CD8-positive, alpha-beta memory T cell (primary cell): ENCODE measurements around the gene CASZ1. TPM values are rescaled to one million over a fixed set of nuclear protein-coding genes. Genes with fewer than 3 reads are reported as not detected.
A peak's percentile ranks its signal among the peaks of the same experiment; 100 is the strongest.

Experiments
- CTCF ChIA-PET: fragments of 350-600 bp; sonication (Branson Sonifier 250); formaldehyde crosslinking; loops from one replicate; lab custom pipeline; 2021; ENCODE audit warnings: antibody characterized with exemption; lab: Charles Lee
- POLR2A ChIA-PET: fragments of 350-600 bp; sonication (Branson Sonifier 250); formaldehyde crosslinking; loops from one replicate; lab custom pipeline; 2021; ENCODE audit warnings: antibody characterized with exemption; lab: Charles Lee
- DNase-seq, 5 donors: peaks; one replicate each; pipeline versions ENCODE4 v3.0.0 to v3.0.0-alpha.2; 2020 to 2022; ENCODE audit warnings: mixed read lengths in 1 of 5
- H3K27ac ChIP-seq: one replicate; pipeline ENCODE4 v1.7.0; 2013; ENCODE audit warnings: low read depth, mild to moderate bottlenecking, low read length, moderate library complexity
- H3K27me3 ChIP-seq: 2 replicates; pipeline ENCODE4 v1.7.0; 2013; ENCODE audit warnings: low read length, mild to moderate bottlenecking; ENCODE audit not compliant: insufficient read depth, poor library complexity, severe bottlenecking
- H3K36me3 ChIP-seq: 2 replicates; pipeline ENCODE4 v1.7.0; 2013; ENCODE audit warnings: mild to moderate bottlenecking, low read length, moderate library complexity; ENCODE audit not compliant: insufficient read depth
- H3K4me1 ChIP-seq: 2 replicates; pipeline ENCODE4 v1.7.0; 2013; ENCODE audit warnings: mild to moderate bottlenecking, low read length, moderate library complexity; ENCODE audit not compliant: insufficient read depth
- H3K4me3 ChIP-seq: 2 replicates; pipeline ENCODE4 v1.7.0; 2013; ENCODE audit warnings: mild to moderate bottlenecking, low read length
- H3K9me3 ChIP-seq: 2 replicates; pipeline ENCODE4 v1.7.0; 2013; ENCODE audit warnings: mild to moderate bottlenecking, low read length
- H3K27ac Mint-ChIP-seq, 8 donors: one replicate each; pipeline ENCODE4 v1.8.0; 2020 to 2021; ENCODE audit warnings: mixed read lengths in 8 of 8, mild to moderate bottlenecking in 6 of 8, inconsistent platforms in 3 of 8, moderate library complexity in 3 of 8
- H3K27me3 Mint-ChIP-seq, 2 donors: one replicate each; pipeline ENCODE4 v1.8.0; 2020 to 2021; ENCODE audit warnings: mixed read lengths in 2 of 2, mild to moderate bottlenecking in 1 of 2, moderate library complexity in 1 of 2
- H3K36me3 Mint-ChIP-seq, 3 donors: one replicate each; pipeline ENCODE4 v1.8.0; 2020 to 2021; ENCODE audit warnings: mixed read lengths in 3 of 3, inconsistent platforms in 1 of 3, mild to moderate bottlenecking in 1 of 3
- H3K4me1 Mint-ChIP-seq, 3 donors: one replicate each; pipeline ENCODE4 v1.8.0; 2020 to 2021; ENCODE audit warnings: mixed read lengths in 3 of 3, inconsistent platforms in 1 of 3, mild to moderate bottlenecking in 1 of 3
- H3K4me3 Mint-ChIP-seq, 7 donors: one replicate each; pipeline ENCODE4 v1.8.0; 2020 to 2021; ENCODE audit warnings: mixed read lengths in 7 of 7, mild to moderate bottlenecking in 6 of 7, moderate library complexity in 4 of 7, inconsistent platforms in 2 of 7
- H3K9me3 Mint-ChIP-seq, 5 donors: one replicate each; pipeline ENCODE4 v1.8.0; 2020 to 2022; ENCODE audit warnings: mixed read lengths in 5 of 5, mild to moderate bottlenecking in 3 of 5, moderate library complexity in 2 of 5, inconsistent platforms in 1 of 5
- polyA plus RNA-seq: library from polyadenylated mRNA; unstranded; fragments of 300-500 nt; fragmentation: Illumina TruSeq; gene quantifications from one replicate; pipeline ENCODE4 v1.2.3, GENCODE V29; 2021
- total RNA-seq, 2 experiments: library from RNA; stranded (reverse); gene quantifications; one replicate each; pipeline ENCODE4 v1.2.3, GENCODE V29; 2021

Gene CASZ1
- total and polyA plus RNA-seq, 3 experiments from 2014 or later, result 2.2 to 10.5 (median 9.9) TPM

DNA sequence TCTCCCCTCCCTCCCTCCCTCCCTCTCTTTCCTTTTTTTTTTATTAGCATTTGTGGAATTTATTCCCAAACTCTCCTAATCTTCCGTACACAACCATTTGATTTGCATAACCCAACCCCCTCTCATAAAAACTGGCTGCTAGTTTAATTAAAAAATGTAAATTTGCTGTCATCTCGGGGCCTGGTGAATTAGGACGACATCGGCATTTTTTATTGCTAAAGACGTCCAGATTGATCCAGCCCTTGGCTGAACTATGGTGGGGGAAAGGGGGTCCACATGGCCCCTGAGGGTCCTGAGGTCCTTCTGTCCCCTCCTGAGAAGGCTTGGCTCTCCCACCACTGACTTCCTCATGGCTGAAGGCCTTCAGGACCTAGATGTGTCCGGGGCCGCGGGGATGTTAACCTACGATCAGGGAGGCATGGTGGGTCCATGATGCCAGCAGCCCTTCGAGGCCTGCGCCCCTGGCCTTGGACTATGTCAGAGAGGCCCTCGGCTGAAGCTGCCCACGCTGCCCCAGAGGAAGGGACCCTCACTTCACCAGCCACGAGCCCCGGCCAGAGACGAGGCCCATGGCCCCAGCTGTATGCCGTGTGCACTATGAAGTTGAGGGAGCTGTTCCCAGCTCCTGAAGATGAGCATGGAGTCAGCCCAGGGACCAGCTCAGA, 105.2 kb downstream of the CASZ1 start:
- Mint-ChIP-seq H3K27ac (no peak overlapping the region), H3K27me3 (no peaks in the 10 kb centered on the region), H3K4me3 (no peak overlapping the region), H3K36me3 (peaks cover 0 to 11% (median 1%) of the 10 kb centered on the region in 3 donors), H3K9me3 (no peaks in the 10 kb centered on the region), H3K4me1 (peaks cover 20 to 49% (median 23%) of the 10 kb centered on the region in 3 donors)
- no peaks in the 10 kb centered on the region for H3K9me3 ChIP-seq
- ChIA-PET CTCF (interaction anchor here (1.2 to 1.4 kb wide), 3 partner anchors 8 to 218 kb away, joined by 3 to 4 read pairs (median 3); no protein-coding TSS in a partner anchor), POLR2A (no interaction called here)
- no peaks in the 10 kb centered on the region for H3K36me3 ChIP-seq
- H3K27ac ChIP-seq, result no peak overlapping the region
- H3K27me3 ChIP-seq, result no peaks in the 10 kb centered on the region
- H3K4me1 ChIP-seq, result peaks cover 18% of the 10 kb centered on the region
- no peak for DNase-seq
- H3K4me3 ChIP-seq, result no peak overlapping the region

DNA sequence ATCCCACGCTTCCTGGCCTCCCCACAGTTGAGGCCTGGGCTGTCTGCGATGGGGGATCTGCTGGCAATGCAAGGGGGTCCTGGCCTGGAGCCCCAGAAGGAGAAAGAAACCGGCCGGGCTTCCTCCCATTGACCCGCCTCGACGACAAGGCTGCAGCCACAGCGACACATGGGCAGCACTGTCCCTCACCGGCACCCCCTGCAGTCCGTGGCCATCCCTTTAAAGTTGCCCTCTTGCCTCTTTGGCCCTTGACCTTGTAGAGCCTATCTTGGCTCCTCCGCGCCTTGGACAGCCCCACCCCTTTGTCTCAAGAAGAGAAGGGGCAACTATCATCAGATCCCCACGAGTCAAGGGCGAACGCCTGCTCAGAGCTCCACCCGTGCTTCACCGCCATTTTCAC, 106.0 kb downstream of the CASZ1 start:
- Mint-ChIP-seq H3K4me3 (peak overlapping the region in 1 of 7 donors; percentile 44), H3K27me3 (no peaks in the 10 kb centered on the region), H3K36me3 (peaks cover 0 to 12% (median 1%) of the 10 kb centered on the region in 3 donors), H3K4me1 (peaks cover 20 to 50% (median 21%) of the 10 kb centered on the region in 3 donors), H3K27ac (no peak overlapping the region), H3K9me3 (no peaks in the 10 kb centered on the region)
- DNase-seq, result no peak
- no peaks in the 10 kb centered on the region for H3K27me3 ChIP-seq
- ChIA-PET CTCF (interaction anchor here (1.5 kb wide), 1 partner anchor 197 kb away, joined by 3 read pairs; no protein-coding TSS in a partner anchor), POLR2A (no interaction called here)
- H3K9me3 ChIP-seq, result no peaks in the 10 kb centered on the region
- H3K36me3 ChIP-seq, result no peaks in the 10 kb centered on the region
- no peak overlapping the region for H3K4me3 ChIP-seq
- peaks cover 18% of the 10 kb centered on the region for H3K4me1 ChIP-seq
- H3K27ac ChIP-seq, result no peak overlapping the region

DNA sequence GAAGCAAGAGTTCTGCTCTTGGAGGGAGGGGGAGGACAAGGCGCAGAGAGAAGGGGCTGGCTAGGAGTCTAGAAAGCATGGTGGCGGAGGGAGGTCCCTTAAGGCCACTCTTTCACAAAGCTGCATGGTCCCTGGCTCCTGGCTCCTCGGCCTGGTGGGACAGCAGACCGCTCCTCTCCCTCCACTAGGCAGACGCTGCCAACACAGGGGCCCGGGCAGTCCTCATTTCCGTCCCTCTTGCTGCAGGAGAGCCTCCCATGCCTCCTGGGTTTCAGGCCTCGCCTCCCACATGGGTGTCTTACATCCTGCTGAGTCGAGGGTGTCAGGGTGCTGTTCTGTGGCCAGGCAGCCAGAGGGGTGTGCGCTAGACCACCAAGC, 108.0 kb downstream of the CASZ1 start:
- H3K4me1 ChIP-seq, result peaks cover 18% of the 10 kb centered on the region
- CTCF ChIA-PET, result no interaction called here

DNA sequence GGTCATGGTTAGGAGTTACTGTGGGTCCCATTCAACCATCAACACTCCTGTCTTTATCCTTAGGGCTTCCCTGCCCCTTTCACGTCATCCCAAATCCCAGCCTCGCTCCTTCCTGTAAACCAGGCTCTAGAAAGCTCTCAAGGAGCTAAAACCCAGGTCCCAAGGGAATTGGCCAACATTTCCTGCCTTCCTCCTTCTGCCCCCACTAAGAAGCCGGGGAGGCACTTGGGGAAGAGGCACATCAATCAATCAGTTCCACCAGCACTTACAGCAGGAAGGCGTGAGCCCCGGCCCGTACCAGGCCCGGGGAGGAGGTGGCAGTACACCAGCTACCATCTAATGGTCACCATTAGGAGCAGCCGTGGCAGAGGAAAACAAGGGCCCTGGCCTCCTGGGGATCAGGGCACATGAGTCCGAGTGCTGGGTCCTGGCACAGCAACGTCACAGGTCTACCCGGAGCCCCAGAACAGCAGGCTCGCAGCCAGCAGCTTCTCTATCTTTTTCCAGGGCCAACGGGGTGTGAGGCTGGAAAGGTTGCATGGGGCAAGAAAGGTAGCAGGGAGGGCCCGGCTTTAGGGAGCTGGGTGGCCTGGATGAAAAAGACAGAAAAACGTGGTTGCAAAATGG, 108.6 kb downstream of the CASZ1 start:
- peak overlapping the region in 1 of 8 donors; percentile 5 for H3K27ac Mint-ChIP-seq

More for the DNA sequence above, 108.0 kb downstream of the CASZ1 start:
- no peak overlapping the region for H3K4me3 Mint-ChIP-seq
- no peak overlapping the region for H3K27ac Mint-ChIP-seq
- Histone ChIP-seq H3K4me3 (no peak overlapping the region), H3K27ac (no peak overlapping the region), H3K36me3 (no peaks in the 10 kb centered on the region), H3K9me3 (no peaks in the 10 kb centered on the region), H3K27me3 (no peaks in the 10 kb centered on the region)
- POLR2A ChIA-PET, result no interaction called here
- H3K4me1 Mint-ChIP-seq, result peaks cover 19 to 49% (median 22%) of the 10 kb centered on the region in 3 donors
- peaks cover 0 to 13% (median 1%) of the 10 kb centered on the region in 3 donors for H3K36me3 Mint-ChIP-seq
- H3K9me3 Mint-ChIP-seq, result no peaks in the 10 kb centered on the region
- DNase-seq, result no peak
- no peaks in the 10 kb centered on the region for H3K27me3 Mint-ChIP-seq

DNA sequence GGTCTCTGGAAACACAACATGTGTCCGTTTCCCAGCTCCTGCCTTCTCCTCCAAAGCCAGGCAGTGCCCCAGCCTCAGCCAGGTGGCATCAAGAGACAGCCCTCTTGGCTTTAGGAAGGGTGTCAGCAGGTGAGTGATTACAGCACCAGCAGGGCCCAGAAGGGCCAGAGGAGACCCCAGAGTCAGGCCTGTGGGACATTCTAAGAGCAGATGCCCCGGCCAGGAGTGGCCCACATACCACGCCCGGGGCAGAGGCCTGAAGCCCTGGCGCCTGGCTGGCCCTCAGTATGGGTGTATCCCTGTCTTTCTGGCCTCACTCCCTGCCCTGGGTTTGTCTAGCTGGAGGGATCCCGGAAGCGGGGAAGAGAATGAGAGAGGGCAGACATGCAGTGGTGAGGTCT, 109.2 kb downstream of the CASZ1 start:
- peaks cover 7% of the 10 kb centered on the region for H3K4me1 ChIP-seq
- H3K4me3 ChIP-seq, result no peak overlapping the region
- Mint-ChIP-seq H3K9me3 (no peaks in the 10 kb centered on the region), H3K27me3 (no peaks in the 10 kb centered on the region), H3K27ac (peak overlapping the region in 2 of 8 donors; percentile 5 to 9), H3K4me1 (peaks cover 11 to 49% (median 20%) of the 10 kb centered on the region in 3 donors), H3K4me3 (peak overlapping the region in 1 of 7 donors; percentile 13), H3K36me3 (peaks cover 0 to 13% (median 1%) of the 10 kb centered on the region in 3 donors)
- POLR2A ChIA-PET, result no interaction called here
- no peaks in the 10 kb centered on the region for H3K27me3 ChIP-seq
- no peaks in the 10 kb centered on the region for H3K36me3 ChIP-seq
- H3K27ac ChIP-seq, result no peak overlapping the region
- DNase-seq, result no peak
- no peaks in the 10 kb centered on the region for H3K9me3 ChIP-seq
- CTCF ChIA-PET, result no interaction called here

More for the DNA sequence above, 108.6 kb downstream of the CASZ1 start:
- ChIA-PET POLR2A (no interaction called here), CTCF (no interaction called here)
- Mint-ChIP-seq H3K4me3 (no peak overlapping the region), H3K4me1 (peaks cover 14 to 49% (median 22%) of the 10 kb centered on the region in 3 donors), H3K36me3 (peaks cover 0 to 12% (median 1%) of the 10 kb centered on the region in 3 donors), H3K27me3 (no peaks in the 10 kb centered on the region), H3K9me3 (no peaks in the 10 kb centered on the region)
- Histone ChIP-seq H3K9me3 (no peaks in the 10 kb centered on the region), H3K4me3 (no peak overlapping the region), H3K36me3 (no peaks in the 10 kb centered on the region), H3K27ac (no peak overlapping the region), H3K27me3 (no peaks in the 10 kb centered on the region), H3K4me1 (peaks cover 13% of the 10 kb centered on the region)
- no peak for DNase-seq

DNA sequence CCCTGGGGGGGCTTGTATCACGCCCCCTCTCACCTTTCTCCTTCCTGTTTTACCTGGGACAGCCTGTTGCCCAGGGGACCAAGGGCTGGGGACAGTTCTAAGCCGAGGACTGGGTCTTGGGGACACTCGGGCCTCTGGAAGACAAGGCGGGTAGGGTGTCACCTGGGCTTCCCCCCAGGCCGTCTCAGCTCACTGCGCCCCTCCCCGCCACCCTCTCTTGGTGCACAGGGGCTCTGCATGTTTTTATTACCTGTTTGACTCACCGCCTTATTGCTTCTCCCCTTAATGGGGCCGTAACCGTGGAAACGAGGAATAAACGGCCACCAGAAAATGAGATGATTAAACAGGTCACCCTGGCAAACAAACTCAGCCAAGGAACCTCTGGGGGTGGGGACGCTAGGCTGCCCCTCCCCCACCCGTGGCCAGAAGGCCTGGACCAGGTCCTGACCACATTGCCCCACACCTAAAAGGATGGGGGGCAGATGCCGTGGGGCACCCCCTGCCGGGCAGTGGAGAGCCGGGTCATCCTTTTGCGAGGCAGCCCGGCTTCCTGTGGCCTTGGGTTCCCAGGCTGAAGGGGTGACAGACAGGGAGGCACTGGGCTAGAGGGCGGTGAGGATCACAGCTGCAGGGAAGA, 109.9 kb downstream of the CASZ1 start:
- Histone ChIP-seq H3K27ac (no peak overlapping the region), H3K27me3 (no peaks in the 10 kb centered on the region), H3K9me3 (no peaks in the 10 kb centered on the region), H3K4me1 (no peaks in the 10 kb centered on the region), H3K36me3 (no peaks in the 10 kb centered on the region), H3K4me3 (no peak overlapping the region)
- POLR2A ChIA-PET, result no interaction called here
- no peak overlapping the region for H3K4me3 Mint-ChIP-seq
- no peak for DNase-seq
- H3K4me1 Mint-ChIP-seq, result peaks cover 10 to 51% (median 23%) of the 10 kb centered on the region in 3 donors
- H3K36me3 Mint-ChIP-seq, result peaks cover 0 to 13% (median 1%) of the 10 kb centered on the region in 3 donors
- CTCF ChIA-PET, result no interaction called here
- H3K27ac Mint-ChIP-seq, result peak overlapping the region in 1 of 8 donors; percentile 36
- H3K27me3 Mint-ChIP-seq, result no peaks in the 10 kb centered on the region
- no peaks in the 10 kb centered on the region for H3K9me3 Mint-ChIP-seq

DNA sequence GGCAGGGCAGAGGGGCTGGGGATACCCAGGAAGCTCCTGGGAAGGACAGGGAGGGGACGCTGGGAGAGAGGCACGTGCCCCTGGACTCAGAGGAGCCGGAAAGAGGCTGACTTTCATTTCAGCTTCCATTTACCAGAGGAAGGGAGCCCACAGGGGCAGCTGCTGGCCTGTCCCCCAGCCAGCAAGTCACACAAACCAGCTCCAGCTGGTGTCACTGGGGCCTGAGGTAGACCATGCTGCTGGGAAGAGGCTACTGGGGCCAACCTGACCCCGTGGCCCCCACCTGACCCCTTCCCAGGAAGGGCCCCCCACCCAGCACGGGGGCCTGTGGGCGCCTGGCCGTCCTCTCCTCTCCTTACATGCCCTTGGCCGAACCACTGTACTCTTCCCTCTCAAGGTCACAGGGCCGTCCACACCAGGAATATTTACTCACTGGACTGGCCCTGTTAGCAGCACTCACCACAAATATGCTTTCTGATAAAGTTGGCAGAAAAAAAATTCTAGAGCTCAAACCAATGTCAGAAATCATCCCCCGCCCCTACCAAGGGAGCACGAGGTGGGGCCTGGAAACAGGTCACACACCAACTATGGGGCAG, 110.5 kb downstream of the CASZ1 start:
- no peaks in the 10 kb centered on the region for H3K9me3 Mint-ChIP-seq
- POLR2A ChIA-PET, result no interaction called here
- CTCF ChIA-PET, result no interaction called here
- no peaks in the 10 kb centered on the region for H3K27me3 ChIP-seq
- H3K4me3 Mint-ChIP-seq, result no peak overlapping the region
- H3K27ac Mint-ChIP-seq, result no peak overlapping the region
- H3K27me3 Mint-ChIP-seq, result no peaks in the 10 kb centered on the region
- peaks cover 12 to 55% (median 23%) of the 10 kb centered on the region in 3 donors for H3K4me1 Mint-ChIP-seq
- DNase-seq, result no peak
- no peaks in the 10 kb centered on the region for H3K36me3 ChIP-seq
- no peak overlapping the region for H3K4me3 ChIP-seq
- H3K9me3 ChIP-seq, result no peaks in the 10 kb centered on the region
- H3K36me3 Mint-ChIP-seq, result peaks cover 0 to 13% (median 1%) of the 10 kb centered on the region in 3 donors
- H3K4me1 ChIP-seq, result no peaks in the 10 kb centered on the region
- H3K27ac ChIP-seq, result no peak overlapping the region
